ENCODE results near the gene FIGNL2.

- TF ChIP-seq CTCF (IDR thresholded peaks at IDR 0.05) (no peak), POLR2A (IDR thresholded peaks at IDR 0.05) (no peak)
Observed at GRCh38 chr12:51884676-51885229, 36.2 kb upstream of the FIGNL2 start.

Data from body of pancreas (tissue), 4 donors.